HG02571 (cell line): Measurements from ENCODE around the gene KRT83.
"Not testable (repeated sequence)": the region's sequence is repeated elsewhere in the genome, so short reads cannot be mapped to it uniquely, and the experiment has no call there.

ENCODE experiments used
- ATAC-seq: cut with Tn5 transposase; IDR thresholded peaks from one replicate; pipeline ENCODE4 v1.9.1; 2021; ENCODE audit warnings: mild to moderate bottlenecking, moderate library complexity; ENCODE audit not compliant: unreplicated experiment

The KRT83 gene

GRCh38 chr12:52334185-52334584 is 13.0 kb upstream of the KRT83 start:
- ATAC-seq, result no peak

- no peak for ATAC-seq
Measured at GRCh38 chr12:52333321-52333720, 12.1 kb upstream of the KRT83 start.

- ATAC-seq, result no peak
Measured at GRCh38 chr12:52332381-52332780, 11.2 kb upstream of the KRT83 start.

- no peak for ATAC-seq
Measured at GRCh38 chr12:52331833-52332232, 10.6 kb upstream of the KRT83 start.

GRCh38 chr12:52331039-52331438 is 9.8 kb upstream of the KRT83 start:
- no peak for ATAC-seq

- ATAC-seq, result no peak
Measured at GRCh38 chr12:52327830-52328500, 6.8 kb upstream of the KRT83 start.

GRCh38 chr12:52327052-52327829 is 6.0 kb upstream of the KRT83 start:
- peak; percentile 93 for ATAC-seq

- ATAC-seq, result no peak
Measured at GRCh38 chr12:52324153-52324444, 2.9 kb upstream of the KRT83 start.

- no peak for ATAC-seq
Measured at GRCh38 chr12:52323416-52324152, 2.4 kb upstream of the KRT83 start.

- no peak for ATAC-seq
Measured at GRCh38 chr12:52323001-52323400, 1.8 kb upstream of the KRT83 start.

GRCh38 chr12:52322069-52322468 is 871 bp upstream of the KRT83 start:
- no peak for ATAC-seq

GRCh38 chr12:52321418-52321817 is 220 bp upstream of the KRT83 start:
- no peak for ATAC-seq

GRCh38 chr12:52319097-52319496 is 2.1 kb downstream of the KRT83 start:
- no peak for ATAC-seq

- ATAC-seq, result no peak
Measured at GRCh38 chr12:52318241-52318990, 2.8 kb downstream of the KRT83 start.

- no peak for ATAC-seq
Measured at GRCh38 chr12:52317468-52318052, 3.6 kb downstream of the KRT83 start.

GRCh38 chr12:52316701-52317100 is 4.5 kb downstream of the KRT83 start:
- ATAC-seq, result no peak

- no peak for ATAC-seq
Measured at GRCh38 chr12:52316290-52316689, 4.9 kb downstream of the KRT83 start.

GRCh38 chr12:52315721-52316120 is 5.5 kb downstream of the KRT83 start:
- ATAC-seq, result not testable (repeated sequence)

GRCh38 chr12:52314511-52314910 is 6.7 kb downstream of the KRT83 start:
- ATAC-seq, result no peak

GRCh38 chr12:52313926-52314325 is 7.3 kb downstream of the KRT83 start:
- no peak for ATAC-seq

GRCh38 chr12:52313461-52313860 is 7.7 kb downstream of the KRT83 start:
- no peak for ATAC-seq
